Stimulated activated naive CD8-positive, alpha-beta T cell treated with anti-CD3 and anti-CD28 coated beads, Interleukin-15, Interleukin-2, amounts not matched to agents 100 U/mL and 50 U/mL, for 24 hours (primary cell): ENCODE results near the gene NLRC5.
A peak's percentile ranks its signal among the peaks of the same experiment; 100 is the strongest.
"Not testable (repeated sequence)": the region's sequence is repeated elsewhere in the genome, so short reads cannot be mapped to it uniquely, and the experiment has no call there.

Experiments
- ATAC-seq: fragments of 150-1000 bp; cut with Tn5 transposase; one replicate; pipeline ENCODE4 v1.10.0; 2021
- DNase-seq: peaks from one replicate; pipeline ENCODE4 v3.0.0; 2021

Gene NLRC5

GRCh38 chr16:57048095-57048494, 58.7 kb downstream of the NLRC5 start:
- DNase-seq (no peak), ATAC-seq (no peak)

GRCh38 chr16:57049678-57050077, 60.3 kb downstream of the NLRC5 start:
- no peak for DNase-seq
- ATAC-seq: peak; percentile 53

- DNase-seq: peak; percentile 57
These were observed 62.4 kb downstream of the NLRC5 start for GRCh38 chr16:57051696-57052228.

GRCh38 chr16:57053206-57053605, 63.8 kb downstream of the NLRC5 start:
- no peak for ATAC-seq
- no peak for DNase-seq

More at GRCh38 chr16:57051696-57052228, 62.4 kb downstream of the NLRC5 start:
- peak; percentile 50 for ATAC-seq

- ATAC-seq (no peak), DNase-seq (no peak)
These were observed 65.0 kb downstream of the NLRC5 start for GRCh38 chr16:57054338-57054737.

GRCh38 chr16:57054771-57055170, 65.4 kb downstream of the NLRC5 start:
- DNase-seq (no peak), ATAC-seq (no peak)

DNA sequence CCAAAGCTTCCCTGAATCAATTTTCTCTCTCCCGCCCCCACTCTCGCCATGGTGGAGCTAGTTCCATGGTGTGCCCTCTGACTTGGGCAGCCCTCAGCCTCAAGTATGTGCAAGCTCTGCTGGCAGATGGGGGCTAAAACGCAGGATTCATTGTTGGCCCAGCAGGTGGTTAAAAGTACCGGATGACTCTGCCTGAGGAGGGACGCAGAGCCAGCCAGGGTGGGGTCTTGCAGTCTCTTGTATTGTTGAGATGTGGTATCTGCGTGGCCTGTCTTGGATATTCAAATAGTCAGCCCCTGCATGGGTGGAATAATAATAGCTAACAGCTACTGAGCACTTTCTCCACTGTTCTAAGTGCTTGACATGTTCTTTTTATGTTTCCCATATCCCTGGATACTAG, 66.3 kb downstream of the NLRC5 start:
- DNase-seq: no peak
- no peak for ATAC-seq

- ATAC-seq (no peak), DNase-seq (no peak)
These were observed 69.0 kb downstream of the NLRC5 start for GRCh38 chr16:57058291-57058861.

- ATAC-seq: no peak
- DNase-seq: no peak
These were observed 71.1 kb downstream of the NLRC5 start for GRCh38 chr16:57060323-57061083.

- DNase-seq: no peak
These were observed 71.9 kb downstream of the NLRC5 start for GRCh38 chr16:57061084-57061905.

DNA sequence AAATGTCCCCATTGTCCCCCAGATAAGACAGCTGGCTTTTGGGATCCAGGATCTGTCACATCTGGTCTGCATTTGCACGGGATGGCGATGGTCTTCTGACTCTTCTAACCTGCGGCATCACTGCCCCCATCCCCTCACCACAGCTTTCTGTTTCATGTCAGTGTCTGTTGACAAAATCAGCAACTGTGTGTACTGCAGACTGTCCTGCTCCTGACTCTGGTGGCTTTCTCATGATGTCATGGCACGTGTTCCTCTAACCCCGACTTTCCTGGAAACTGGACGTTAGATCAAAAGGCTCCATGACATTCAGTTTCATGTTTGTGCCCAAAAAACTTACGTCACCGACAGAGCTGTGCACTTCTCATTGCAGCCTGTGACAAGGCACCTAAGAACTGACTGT, 73.0 kb downstream of the NLRC5 start:
- no peak for ATAC-seq

More at GRCh38 chr16:57061084-57061905, 71.9 kb downstream of the NLRC5 start:
- ATAC-seq: peak; percentile 15

GRCh38 chr16:57063189-57063588, 73.8 kb downstream of the NLRC5 start:
- not testable (repeated sequence) for ATAC-seq, DNase-seq

More for the DNA sequence above, 73.0 kb downstream of the NLRC5 start:
- no peak for DNase-seq

DNA sequence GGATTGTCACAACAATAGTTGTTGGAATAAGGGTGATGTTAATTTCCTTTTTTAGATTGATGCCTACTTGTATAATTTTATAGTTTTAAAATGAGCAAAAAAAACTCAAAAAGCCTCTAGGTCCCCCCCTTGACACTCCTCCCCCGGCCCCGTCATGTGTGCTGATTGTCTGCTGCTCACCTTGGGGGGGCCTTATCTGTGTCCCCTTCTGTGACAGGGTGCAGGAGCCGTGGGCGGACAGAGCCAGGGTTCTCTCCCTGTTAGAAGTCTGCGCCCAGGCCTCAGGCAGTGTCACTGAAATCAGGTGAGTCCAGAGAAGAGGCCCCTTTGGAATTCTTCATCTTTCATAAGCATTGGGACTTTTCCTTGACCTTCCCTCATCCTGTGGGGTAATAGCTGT, 75.6 kb downstream of the NLRC5 start:
- ATAC-seq: no peak
- no peak for DNase-seq

DNA sequence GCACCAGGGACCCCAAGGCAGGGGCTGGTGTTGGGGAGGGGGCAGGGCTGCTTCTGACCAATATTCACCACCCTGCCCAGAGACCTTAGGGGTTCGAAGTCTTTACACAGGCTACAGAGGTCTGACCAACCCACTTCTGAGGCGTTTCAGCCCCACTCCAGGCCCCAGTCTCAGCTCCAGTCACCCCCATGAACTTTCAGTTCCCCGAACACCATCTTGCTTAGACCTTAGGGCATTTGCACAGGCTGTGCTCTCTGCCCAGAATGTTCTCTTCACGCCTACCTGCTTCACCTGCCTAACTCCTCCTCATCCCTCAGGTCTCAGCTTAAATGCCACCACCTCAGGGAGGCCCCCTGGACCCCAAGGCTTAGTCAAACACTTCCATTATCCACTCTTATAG, 77.3 kb downstream of the NLRC5 start:
- ATAC-seq (no peak), DNase-seq (no peak)

DNA sequence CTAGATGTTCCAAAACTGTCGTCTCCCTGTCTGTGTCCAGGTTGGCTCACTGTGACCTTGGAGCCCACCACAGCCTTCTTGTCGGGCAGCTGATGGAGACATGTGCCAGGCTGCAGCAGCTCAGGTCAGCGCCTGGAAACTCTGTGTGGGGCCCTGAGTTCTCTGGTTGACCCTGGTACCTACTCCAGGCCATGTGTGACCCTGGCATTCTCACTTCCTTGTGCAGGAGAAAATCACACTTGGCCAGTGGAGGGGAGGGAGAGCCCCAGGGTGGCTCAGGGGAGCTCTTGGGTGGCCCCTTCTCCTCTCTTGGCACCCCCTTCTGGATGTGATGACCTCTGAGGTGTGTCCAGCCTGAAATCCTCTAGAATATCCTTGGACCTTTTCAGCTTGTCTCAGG, 78.0 kb downstream of the NLRC5 start:
- DNase-seq (no peak), ATAC-seq (no peak)

- DNase-seq (no peak), ATAC-seq (no peak)
These were observed 79.7 kb downstream of the NLRC5 start for GRCh38 chr16:57069053-57069452.

DNA sequence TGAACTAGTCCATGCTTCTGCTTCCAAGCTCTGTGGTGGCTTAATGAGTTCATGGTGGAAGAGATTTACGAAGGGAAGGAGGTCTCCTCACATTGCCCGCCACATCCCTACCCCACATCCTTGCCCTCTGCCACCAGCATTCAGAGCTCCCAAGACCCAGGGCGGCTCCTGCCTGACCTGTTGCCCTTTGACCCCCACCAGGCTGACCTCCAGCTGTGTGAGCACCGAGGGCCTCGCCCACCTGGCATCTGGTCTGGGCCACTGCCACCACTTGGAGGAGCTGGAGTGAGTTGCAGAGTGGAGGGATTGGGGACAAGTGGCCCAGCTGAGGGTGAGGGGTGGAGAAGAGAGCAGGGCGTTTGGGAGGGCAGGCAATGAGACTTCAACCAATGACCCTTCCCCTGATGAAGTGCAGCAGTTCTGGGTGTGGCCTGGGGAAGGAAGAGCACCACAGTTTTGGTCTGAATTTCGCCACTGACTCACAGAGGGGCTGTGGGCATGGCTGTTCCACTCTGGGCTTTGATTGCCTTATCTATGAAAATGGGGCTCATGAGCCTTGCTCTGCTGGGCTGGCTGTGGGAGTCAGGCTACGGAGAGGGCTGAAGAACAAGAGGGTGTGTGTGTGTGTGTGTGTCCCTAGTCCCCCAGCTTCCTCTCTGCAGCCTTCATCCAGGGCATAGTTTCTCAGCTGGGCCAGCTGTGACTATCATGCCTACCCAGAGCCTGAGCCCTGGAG, 80.4 kb downstream of the NLRC5 start:
- peak; percentile 37 for ATAC-seq

DNA sequence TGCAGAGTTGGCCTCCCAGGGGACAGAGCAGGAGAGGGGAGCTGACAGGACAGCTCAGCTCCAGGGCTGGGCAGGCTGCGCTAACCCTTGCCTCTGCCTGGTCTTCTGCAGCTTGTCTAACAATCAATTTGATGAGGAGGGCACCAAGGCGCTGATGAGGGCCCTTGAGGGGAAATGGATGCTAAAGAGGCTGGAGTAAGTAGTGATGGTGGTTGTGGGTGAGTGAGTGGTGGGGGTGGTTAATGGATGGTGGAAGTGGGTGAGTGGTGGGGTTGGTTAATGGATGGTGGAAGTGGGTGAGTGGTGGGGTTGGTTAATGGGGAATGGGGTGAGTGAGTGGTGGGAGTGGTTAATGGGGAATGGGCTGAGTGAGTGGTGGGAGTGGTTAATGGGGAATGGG, 81.1 kb downstream of the NLRC5 start:
- DNase-seq (no peak), ATAC-seq (no peak)

More for the DNA sequence above, 80.4 kb downstream of the NLRC5 start:
- no peak for DNase-seq

- DNase-seq, ATAC-seq: not testable (repeated sequence)
These were observed 81.8 kb downstream of the NLRC5 start for GRCh38 chr16:57071081-57071732.

DNA sequence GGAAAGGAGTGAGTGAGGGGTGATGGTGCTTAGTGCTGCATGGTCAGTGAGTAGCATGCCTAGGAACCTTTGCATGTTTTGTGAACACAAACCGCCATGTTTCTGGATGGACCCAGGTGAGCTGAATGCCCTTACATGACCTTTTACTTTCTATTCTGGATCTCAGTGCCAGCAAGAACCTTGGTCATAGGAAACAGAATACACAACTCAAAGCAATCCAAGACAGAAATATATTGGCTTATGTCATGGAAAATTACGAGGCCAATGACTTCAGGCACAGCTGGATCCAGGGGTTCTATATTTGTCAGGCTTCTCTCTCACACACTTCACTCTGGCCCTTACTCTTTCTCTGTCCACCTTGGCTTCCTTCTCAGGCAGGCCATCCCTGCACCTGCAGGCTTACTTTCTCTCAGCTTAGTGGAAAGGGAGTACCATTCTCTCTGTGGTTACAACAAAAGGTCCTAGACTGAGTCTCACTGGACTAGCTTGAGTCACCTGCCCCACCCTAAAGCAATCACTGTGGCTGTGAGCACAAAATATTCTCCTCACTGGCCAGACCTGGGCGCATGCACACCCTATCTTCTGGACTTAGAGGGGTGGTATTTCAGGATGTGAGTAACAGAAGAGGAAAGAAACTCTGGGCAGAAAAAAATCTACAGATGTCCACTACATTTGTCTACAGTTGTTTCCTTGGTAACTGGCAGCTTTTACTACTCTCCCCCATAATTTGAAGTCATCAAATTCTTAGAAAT, 82.7 kb downstream of the NLRC5 start:
- DNase-seq (no peak), ATAC-seq (peak; percentile 60)
